HepG2 (cell line): Measurements from ENCODE around the gene PRR30. TPM values are rescaled to one million over a fixed set of nuclear protein-coding genes. Genes with fewer than 3 reads are reported as not detected.

Experiments
- DNMT1 ChIP-seq: sonication (generic); formaldehyde crosslinking; IDR thresholded peaks from 2 replicates; pipeline ENCODE4 v1.5.1; 2020; ENCODE audit warnings: mild to moderate bottlenecking, missing genetic modification reagents
- HNRNPK ChIP-seq: fragments of 200-400 bp; formaldehyde crosslinking; IDR thresholded peaks from 2 replicates; pipeline ENCODE4 v1.6.1; 2018; ENCODE audit warnings: low read length, low read depth, moderate library complexity, mild to moderate bottlenecking; ENCODE audit not compliant: poor library complexity, severe bottlenecking
- HOXA7 ChIP-seq: sonication (generic); formaldehyde crosslinking; IDR thresholded peaks from 2 replicates; pipeline ENCODE4 v1.8.1; 2022; ENCODE audit warnings: mild to moderate bottlenecking, missing genetic modification reagents, moderate library complexity
- NCOA5 ChIP-seq: sonication (generic); formaldehyde crosslinking; IDR thresholded peaks from 2 replicates; pipeline ENCODE4 v1.4.0; 2020; ENCODE audit warnings: missing genetic modification reagents
- PAF1 ChIP-seq: IDR thresholded peaks from 2 replicates; pipeline ENCODE4 v1.6.1; 2016; ENCODE audit warnings: missing genetic modification reagents, missing compliant biosample characterization
- ZNF143 ChIP-seq: sonication (generic); formaldehyde crosslinking; IDR thresholded peaks from 2 replicates; pipeline ENCODE4 v1.4.0; 2020; ENCODE audit warnings: missing genetic modification reagents
- ZNF292 ChIP-seq: sonication (generic); formaldehyde crosslinking; IDR thresholded peaks from 2 replicates; pipeline ENCODE4 v1.8.1; 2022; ENCODE audit warnings: mild to moderate bottlenecking, low read depth, missing genetic modification reagents, borderline replicate concordance
- ZNF383 ChIP-seq: sonication (generic); formaldehyde crosslinking; IDR thresholded peaks from 2 replicates; pipeline ENCODE4 v1.4.0; 2020; ENCODE audit warnings: missing genetic modification reagents, mild to moderate bottlenecking, borderline replicate concordance
- ZNF44 ChIP-seq: sonication (generic); formaldehyde crosslinking; IDR thresholded peaks from 2 replicates; pipeline ENCODE4 v1.5.1; 2020; ENCODE audit warnings: mild to moderate bottlenecking, missing genetic modification reagents
- ZNF543 ChIP-seq: sonication (generic); formaldehyde crosslinking; IDR thresholded peaks from 2 replicates; pipeline ENCODE4 v1.4.0; 2020; ENCODE audit warnings: mild to moderate bottlenecking, missing genetic modification reagents
- polyA plus RNA-seq, 8 experiments: library from polyadenylated mRNA; depleted of rRNA in 3 of 8; stranded (reverse) in 7 of 8; unstranded in 1 of 8; fragments of >200 nt; fragmentation: Illumina TruSeq in 4 of 8; extraction: Trizol in 4 of 8; gene quantifications; 2 replicates each; pipeline versions ENCODE4 v1.2.1 to v1.2.3, GENCODE V29; 2011 to 2016; ENCODE audit warnings: low read depth in 4 of 8, missing spikeins in 1 of 8, mixed read lengths in 1 of 8; ENCODE audit not compliant: insufficient read depth in 1 of 8
- total RNA-seq, 5 experiments: library from RNA; depleted of rRNA; stranded (reverse); fragments of >200 nt; fragmentation: Illumina TruSeq; extraction: Trizol; gene quantifications; 2 replicates each; pipeline ENCODE4 v1.2.3, GENCODE V29; 2016; ENCODE audit warnings: low read depth in 1 of 5
- TF ChIP-seq, protein P1 (sequence below): IDR thresholded peaks from 2 replicates; pipeline ENCODE4 v1.6.1; 2018; ENCODE audit warnings: missing genetic modification reagents
- TF ChIP-seq, protein P2 (sequence below): sonication (generic); formaldehyde crosslinking; IDR thresholded peaks from 2 replicates; pipeline ENCODE4 v1.4.0; 2020; ENCODE audit warnings: missing genetic modification reagents, borderline replicate concordance
- TF ChIP-seq, protein P3 (sequence below): sonication (generic); formaldehyde crosslinking; IDR thresholded peaks from 2 replicates; pipeline ENCODE4 v1.4.0; 2020; ENCODE audit warnings: missing genetic modification reagents
- TF ChIP-seq, protein P4 (sequence below): IDR thresholded peaks from 2 replicates; pipeline ENCODE4 v1.6.1; 2016
- TF ChIP-seq, protein P5 (sequence below): IDR thresholded peaks from 2 replicates; pipeline ENCODE4 v1.6.1; 2012; ENCODE audit warnings: low read depth, low read length, improper control_type of control experiment
- TF ChIP-seq, protein P6 (sequence below): sonication (generic); formaldehyde crosslinking; IDR thresholded peaks from 2 replicates; pipeline ENCODE4 v1.5.0; 2020; ENCODE audit warnings: mild to moderate bottlenecking, missing genetic modification reagents, moderate library complexity

PRR30 gene
- total and polyA plus RNA-seq, 2 of the 13 experiments (the other 11 are each of a cell fraction or from before 2014, with no cell fraction given): not detected

DNA sequence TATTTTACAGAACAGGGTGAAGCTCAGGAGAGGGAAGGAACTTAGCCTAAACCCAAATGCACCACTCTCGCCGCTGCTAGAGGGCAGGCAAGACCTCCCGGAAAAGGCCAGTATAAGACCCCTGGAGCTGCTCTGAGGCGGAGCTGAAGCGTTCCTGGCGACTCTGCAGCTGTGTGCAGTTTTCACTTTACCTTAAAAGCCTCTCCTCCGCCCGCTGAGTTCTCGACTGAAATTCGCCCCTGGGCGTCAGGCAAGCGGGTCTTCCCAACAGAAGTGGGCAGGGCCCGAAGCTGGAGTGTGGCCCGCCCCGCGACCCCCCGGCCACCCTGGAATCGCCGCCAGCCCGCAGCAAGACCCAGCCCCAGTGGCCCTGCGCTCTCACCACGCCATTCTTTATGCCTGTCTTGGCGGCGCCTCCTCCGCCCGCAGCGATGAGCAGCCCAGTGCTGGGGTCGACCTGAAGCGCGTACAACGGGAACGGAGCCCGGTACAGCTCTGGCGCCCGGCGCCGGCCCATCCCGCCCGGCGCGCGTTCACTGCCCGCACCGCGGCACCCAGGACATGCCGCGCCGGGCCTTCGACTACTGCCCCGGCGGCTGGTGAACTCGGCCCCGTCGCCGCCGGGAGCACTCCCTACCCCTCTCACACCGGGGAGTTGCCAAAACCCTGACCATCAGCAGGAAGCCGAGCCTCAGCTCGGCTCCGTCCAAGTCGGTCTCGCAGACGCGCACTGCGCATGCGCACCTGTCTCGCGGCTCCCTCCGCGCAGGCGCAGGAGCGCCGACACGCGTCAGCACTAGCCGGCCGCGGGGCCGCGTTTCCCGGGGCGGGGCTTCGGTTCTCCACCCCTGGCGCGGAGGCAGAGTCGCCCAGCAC lies 5.1 kb downstream of the PRR30 start, which contains the start of gene PREB (continued):
- TF ChIP-seq ZNF383 (CRISPR knock-in tag): peak; percentile 71; the same call in 1 of the 2 replicates
- TF ChIP-seq NCOA5 (CRISPR knock-in tag): no peak
- TF ChIP-seq ZNF44 (CRISPR knock-in tag): no peak
- no peak for TF ChIP-seq DNMT1 (CRISPR knock-in tag)
- no peak for TF ChIP-seq HOXA7
- TF ChIP-seq, protein P1, sequence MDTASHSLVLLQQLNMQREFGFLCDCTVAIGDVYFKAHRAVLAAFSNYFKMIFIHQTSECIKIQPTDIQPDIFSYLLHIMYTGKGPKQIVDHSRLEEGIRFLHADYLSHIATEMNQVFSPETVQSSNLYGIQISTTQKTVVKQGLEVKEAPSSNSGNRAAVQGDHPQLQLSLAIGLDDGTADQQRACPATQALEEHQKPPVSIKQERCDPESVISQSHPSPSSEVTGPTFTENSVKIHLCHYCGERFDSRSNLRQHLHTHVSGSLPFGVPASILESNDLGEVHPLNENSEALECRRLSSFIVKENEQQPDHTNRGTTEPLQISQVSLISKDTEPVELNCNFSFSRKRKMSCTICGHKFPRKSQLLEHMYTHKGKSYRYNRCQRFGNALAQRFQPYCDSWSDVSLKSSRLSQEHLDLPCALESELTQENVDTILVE (CRISPR knock-in tag): peak; percentile 80; the same call in 1 of the 2 replicates
- TF ChIP-seq, protein P2, sequence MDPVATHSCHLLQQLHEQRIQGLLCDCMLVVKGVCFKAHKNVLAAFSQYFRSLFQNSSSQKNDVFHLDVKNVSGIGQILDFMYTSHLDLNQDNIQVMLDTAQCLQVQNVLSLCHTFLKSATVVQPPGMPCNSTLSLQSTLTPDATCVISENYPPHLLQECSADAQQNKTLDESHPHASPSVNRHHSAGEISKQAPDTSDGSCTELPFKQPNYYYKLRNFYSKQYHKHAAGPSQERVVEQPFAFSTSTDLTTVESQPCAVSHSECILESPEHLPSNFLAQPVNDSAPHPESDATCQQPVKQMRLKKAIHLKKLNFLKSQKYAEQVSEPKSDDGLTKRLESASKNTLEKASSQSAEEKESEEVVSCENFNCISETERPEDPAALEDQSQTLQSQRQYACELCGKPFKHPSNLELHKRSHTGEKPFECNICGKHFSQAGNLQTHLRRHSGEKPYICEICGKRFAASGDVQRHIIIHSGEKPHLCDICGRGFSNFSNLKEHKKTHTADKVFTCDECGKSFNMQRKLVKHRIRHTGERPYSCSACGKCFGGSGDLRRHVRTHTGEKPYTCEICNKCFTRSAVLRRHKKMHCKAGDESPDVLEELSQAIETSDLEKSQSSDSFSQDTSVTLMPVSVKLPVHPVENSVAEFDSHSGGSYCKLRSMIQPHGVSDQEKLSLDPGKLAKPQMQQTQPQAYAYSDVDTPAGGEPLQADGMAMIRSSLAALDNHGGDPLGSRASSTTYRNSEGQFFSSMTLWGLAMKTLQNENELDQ (CRISPR knock-in tag): no peak
- TF ChIP-seq, protein P3, sequence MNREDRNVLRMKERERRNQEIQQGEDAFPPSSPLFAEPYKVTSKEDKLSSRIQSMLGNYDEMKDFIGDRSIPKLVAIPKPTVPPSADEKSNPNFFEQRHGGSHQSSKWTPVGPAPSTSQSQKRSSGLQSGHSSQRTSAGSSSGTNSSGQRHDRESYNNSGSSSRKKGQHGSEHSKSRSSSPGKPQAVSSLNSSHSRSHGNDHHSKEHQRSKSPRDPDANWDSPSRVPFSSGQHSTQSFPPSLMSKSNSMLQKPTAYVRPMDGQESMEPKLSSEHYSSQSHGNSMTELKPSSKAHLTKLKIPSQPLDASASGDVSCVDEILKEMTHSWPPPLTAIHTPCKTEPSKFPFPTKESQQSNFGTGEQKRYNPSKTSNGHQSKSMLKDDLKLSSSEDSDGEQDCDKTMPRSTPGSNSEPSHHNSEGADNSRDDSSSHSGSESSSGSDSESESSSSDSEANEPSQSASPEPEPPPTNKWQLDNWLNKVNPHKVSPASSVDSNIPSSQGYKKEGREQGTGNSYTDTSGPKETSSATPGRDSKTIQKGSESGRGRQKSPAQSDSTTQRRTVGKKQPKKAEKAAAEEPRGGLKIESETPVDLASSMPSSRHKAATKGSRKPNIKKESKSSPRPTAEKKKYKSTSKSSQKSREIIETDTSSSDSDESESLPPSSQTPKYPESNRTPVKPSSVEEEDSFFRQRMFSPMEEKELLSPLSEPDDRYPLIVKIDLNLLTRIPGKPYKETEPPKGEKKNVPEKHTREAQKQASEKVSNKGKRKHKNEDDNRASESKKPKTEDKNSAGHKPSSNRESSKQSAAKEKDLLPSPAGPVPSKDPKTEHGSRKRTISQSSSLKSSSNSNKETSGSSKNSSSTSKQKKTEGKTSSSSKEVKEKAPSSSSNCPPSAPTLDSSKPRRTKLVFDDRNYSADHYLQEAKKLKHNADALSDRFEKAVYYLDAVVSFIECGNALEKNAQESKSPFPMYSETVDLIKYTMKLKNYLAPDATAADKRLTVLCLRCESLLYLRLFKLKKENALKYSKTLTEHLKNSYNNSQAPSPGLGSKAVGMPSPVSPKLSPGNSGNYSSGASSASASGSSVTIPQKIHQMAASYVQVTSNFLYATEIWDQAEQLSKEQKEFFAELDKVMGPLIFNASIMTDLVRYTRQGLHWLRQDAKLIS (CRISPR knock-in tag): 0 out of 2 replicates have a peak, but pooled peaks have one; percentile 20
- TF ChIP-seq, protein P4, sequence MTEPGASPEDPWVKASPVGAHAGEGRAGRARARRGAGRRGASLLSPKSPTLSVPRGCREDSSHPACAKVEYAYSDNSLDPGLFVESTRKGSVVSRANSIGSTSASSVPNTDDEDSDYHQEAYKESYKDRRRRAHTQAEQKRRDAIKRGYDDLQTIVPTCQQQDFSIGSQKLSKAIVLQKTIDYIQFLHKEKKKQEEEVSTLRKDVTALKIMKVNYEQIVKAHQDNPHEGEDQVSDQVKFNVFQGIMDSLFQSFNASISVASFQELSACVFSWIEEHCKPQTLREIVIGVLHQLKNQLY (CRISPR knock-in tag): no peak
- TF ChIP-seq ZNF543: no peak; the same call in 1 of the 2 replicates
- TF ChIP-seq, protein P5, sequence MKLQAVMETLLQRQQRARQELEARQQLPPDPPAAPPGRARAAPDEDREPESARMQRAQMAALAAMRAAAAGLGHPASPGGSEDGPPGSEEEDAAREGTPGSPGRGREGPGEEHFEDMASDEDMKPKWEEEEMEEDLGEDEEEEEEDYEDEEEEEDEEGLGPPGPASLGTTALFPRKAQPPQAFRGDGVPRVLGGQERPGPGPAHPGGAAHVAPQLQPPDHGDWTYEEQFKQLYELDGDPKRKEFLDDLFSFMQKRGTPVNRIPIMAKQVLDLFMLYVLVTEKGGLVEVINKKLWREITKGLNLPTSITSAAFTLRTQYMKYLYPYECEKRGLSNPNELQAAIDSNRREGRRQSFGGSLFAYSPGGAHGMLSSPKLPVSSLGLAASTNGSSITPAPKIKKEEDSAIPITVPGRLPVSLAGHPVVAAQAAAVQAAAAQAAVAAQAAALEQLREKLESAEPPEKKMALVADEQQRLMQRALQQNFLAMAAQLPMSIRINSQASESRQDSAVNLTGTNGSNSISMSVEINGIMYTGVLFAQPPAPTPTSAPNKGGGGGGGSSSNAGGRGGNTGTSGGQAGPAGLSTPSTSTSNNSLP: no peak
- TF ChIP-seq ZNF143 (CRISPR knock-in tag): peak; percentile 40; the same call in 1 of the 2 replicates
- no peak for TF ChIP-seq ZNF292
- TF ChIP-seq, protein P6, sequence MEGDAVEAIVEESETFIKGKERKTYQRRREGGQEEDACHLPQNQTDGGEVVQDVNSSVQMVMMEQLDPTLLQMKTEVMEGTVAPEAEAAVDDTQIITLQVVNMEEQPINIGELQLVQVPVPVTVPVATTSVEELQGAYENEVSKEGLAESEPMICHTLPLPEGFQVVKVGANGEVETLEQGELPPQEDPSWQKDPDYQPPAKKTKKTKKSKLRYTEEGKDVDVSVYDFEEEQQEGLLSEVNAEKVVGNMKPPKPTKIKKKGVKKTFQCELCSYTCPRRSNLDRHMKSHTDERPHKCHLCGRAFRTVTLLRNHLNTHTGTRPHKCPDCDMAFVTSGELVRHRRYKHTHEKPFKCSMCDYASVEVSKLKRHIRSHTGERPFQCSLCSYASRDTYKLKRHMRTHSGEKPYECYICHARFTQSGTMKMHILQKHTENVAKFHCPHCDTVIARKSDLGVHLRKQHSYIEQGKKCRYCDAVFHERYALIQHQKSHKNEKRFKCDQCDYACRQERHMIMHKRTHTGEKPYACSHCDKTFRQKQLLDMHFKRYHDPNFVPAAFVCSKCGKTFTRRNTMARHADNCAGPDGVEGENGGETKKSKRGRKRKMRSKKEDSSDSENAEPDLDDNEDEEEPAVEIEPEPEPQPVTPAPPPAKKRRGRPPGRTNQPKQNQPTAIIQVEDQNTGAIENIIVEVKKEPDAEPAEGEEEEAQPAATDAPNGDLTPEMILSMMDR: peak; percentile 34
- TF ChIP-seq PAF1 (CRISPR knock-in tag): no peak
- TF ChIP-seq HNRNPK: no peak
